HEK293 (cell line): Measurements from ENCODE around the gene MIA2.

ENCODE experiments used
- CTCF ChIA-PET: fragments of 350-600 bp; formaldehyde crosslinking; extraction: SDS; loops from one replicate; lab custom pipeline; 2021; ENCODE audit warnings: antibody characterized with exemption; lab: Yijun Ruan, JAX
- POLR2A ChIA-PET: fragments of 300-600 bp; formaldehyde crosslinking; extraction: SDS; loops from one replicate; lab custom pipeline; 2020; ENCODE audit warnings: antibody characterized with exemption, inconsistent platforms; lab: Yijun Ruan, JAX
- H3K27ac ChIP-seq: fragments of 200-500 bp; sonication (Bioruptor generic); 2 replicates; pipeline ENCODE4 v1.5.1; 2014; ENCODE audit warnings: low read depth, low read length, control low read depth, inconsistent platforms; ENCODE audit errors: extremely low read depth
- H3K36me3 ChIP-seq, 2 experiments: fragments of 200-500 bp in 1 of 2; sonication (Bioruptor generic) in 1 of 2; 1 replicate in 1 of 2; 2 replicates in 1 of 2; pipeline ENCODE4 v1.5.1; 2014 to 2017; ENCODE audit warnings: inconsistent platforms in 2 of 2, low read length in 2 of 2; ENCODE audit not compliant: control insufficient read depth in 2 of 2, insufficient read depth in 1 of 2
- H3K4me1 ChIP-seq: fragments of 200-500 bp; sonication (Bioruptor generic); 2 replicates; pipeline ENCODE4 v1.5.1; 2014; ENCODE audit warnings: mild to moderate bottlenecking, low read length, inconsistent platforms; ENCODE audit not compliant: control insufficient read depth, insufficient read depth
- H3K4me3 ChIP-seq: 2 replicates; pipeline ENCODE4 v1.5.1; 2011; ENCODE audit warnings: low read depth, mild to moderate bottlenecking, control low read depth, low read length, moderate library complexity
- H3K9me3 ChIP-seq: fragments of 200-500 bp; sonication (Bioruptor generic); 2 replicates; pipeline ENCODE4 v1.5.1; 2014; ENCODE audit warnings: low read depth, low read length, inconsistent platforms; ENCODE audit not compliant: control insufficient read depth, insufficient read depth
- KLF1 ChIP-seq: fragments of 450-650 bp; formaldehyde crosslinking; IDR thresholded peaks from 2 replicates; pipeline ENCODE4 v1.5.1; 2016; ENCODE audit warnings: missing biosample characterization, missing genetic modification characterization
- ZNF23 ChIP-seq: fragments of 450-650 bp; formaldehyde crosslinking; IDR thresholded peaks from 2 replicates; pipeline ENCODE4 v1.5.1; 2016; ENCODE audit warnings: missing biosample characterization, missing genetic modification characterization, borderline replicate concordance
- ZNF391 ChIP-seq: fragments of 450-650 bp; formaldehyde crosslinking; IDR thresholded peaks from 2 replicates; pipeline ENCODE4 v1.5.1; 2016; ENCODE audit warnings: low read depth, missing biosample characterization, missing genetic modification characterization, borderline replicate concordance
- ZNF626 ChIP-seq: fragments of 450-650 bp; sonication (Bioruptor Pico); formaldehyde crosslinking; IDR thresholded peaks from 2 replicates; pipeline ENCODE4 v1.5.1; 2018; ENCODE audit warnings: missing biosample characterization, missing genetic modification characterization, inconsistent platforms
- ZNF747 ChIP-seq: fragments of 450-650 bp; formaldehyde crosslinking; IDR thresholded peaks from 2 replicates; pipeline ENCODE4 v1.5.1; 2016; ENCODE audit warnings: missing biosample characterization, missing genetic modification characterization
- ZNF792 ChIP-seq: fragments of 450-650 bp; formaldehyde crosslinking; IDR thresholded peaks from 2 replicates; pipeline ENCODE4 v1.5.1; 2016; ENCODE audit warnings: missing biosample characterization, missing genetic modification characterization
- ZNF843 ChIP-seq: fragments of 450-650 bp; formaldehyde crosslinking; IDR thresholded peaks from 2 replicates; pipeline ENCODE4 v1.5.1; 2016; ENCODE audit warnings: missing biosample characterization, missing genetic modification characterization
- TF ChIP-seq, protein P1 (sequence below): fragments of 450-650 bp; formaldehyde crosslinking; IDR thresholded peaks from 2 replicates; pipeline ENCODE4 v1.5.1; 2016; ENCODE audit warnings: missing biosample characterization, missing genetic modification characterization
- TF ChIP-seq, protein P2 (sequence below): fragments of 450-650 bp; formaldehyde crosslinking; IDR thresholded peaks from 2 replicates; pipeline ENCODE4 v1.5.1; 2017; ENCODE audit warnings: missing biosample characterization, missing genetic modification characterization
- TF ChIP-seq, protein P3 (sequence below): fragments of 450-650 bp; formaldehyde crosslinking; conservative IDR thresholded peaks from 2 replicates; pipeline ENCODE4 v1.5.1; 2016; ENCODE audit warnings: low read depth, missing biosample characterization, missing genetic modification characterization
- TF ChIP-seq, protein P4 (sequence below): fragments of 450-650 bp; formaldehyde crosslinking; IDR thresholded peaks from 2 replicates; pipeline ENCODE4 v1.5.1; 2016; ENCODE audit warnings: missing biosample characterization, missing genetic modification characterization
- TF ChIP-seq, protein P5 (sequence below): fragments of 450-650 bp; formaldehyde crosslinking; IDR thresholded peaks from 2 replicates; pipeline ENCODE4 v1.5.1; 2016; ENCODE audit warnings: missing biosample characterization, missing genetic modification characterization

Gene MIA2

DNA sequence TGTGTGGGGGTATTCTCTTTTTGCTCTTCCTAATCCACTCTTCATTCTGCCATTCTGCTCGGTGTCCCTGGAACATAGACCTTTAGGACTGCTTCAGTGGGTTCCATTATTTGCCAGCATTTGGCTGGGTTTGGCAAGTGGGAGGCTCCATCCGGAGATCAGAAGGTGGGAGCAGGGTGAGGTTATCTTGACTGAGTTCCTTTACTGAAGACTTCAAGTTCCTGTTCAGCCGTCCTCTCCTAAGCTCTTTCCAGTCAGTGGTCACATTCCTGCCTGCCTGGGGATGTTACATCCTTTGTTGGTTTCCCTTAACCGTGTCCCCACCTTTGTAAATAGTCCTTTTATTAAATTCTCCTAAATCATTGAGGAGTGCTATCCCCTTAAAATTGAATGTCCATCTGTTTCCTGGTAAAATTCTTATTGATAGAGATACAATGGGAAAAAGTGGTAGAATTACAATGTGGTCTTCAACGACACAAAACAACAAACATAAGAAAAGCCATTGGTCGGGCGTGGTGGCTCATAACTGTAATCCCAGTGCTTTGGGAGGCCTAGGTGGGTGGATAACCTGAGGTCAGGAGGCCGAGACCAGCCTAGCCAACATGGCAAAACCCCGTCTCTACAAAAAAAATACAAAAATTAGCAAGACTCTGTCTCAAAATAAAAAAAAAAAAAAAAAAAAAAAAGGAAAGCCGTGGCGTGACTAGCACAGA, 5.0 kb upstream of the MIA2 start (continued):
- TF ChIP-seq, protein P1, sequence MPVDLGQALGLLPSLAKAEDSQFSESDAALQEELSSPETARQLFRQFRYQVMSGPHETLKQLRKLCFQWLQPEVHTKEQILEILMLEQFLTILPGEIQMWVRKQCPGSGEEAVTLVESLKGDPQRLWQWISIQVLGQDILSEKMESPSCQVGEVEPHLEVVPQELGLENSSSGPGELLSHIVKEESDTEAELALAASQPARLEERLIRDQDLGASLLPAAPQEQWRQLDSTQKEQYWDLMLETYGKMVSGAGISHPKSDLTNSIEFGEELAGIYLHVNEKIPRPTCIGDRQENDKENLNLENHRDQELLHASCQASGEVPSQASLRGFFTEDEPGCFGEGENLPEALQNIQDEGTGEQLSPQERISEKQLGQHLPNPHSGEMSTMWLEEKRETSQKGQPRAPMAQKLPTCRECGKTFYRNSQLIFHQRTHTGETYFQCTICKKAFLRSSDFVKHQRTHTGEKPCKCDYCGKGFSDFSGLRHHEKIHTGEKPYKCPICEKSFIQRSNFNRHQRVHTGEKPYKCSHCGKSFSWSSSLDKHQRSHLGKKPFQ = no peak
- no peak for TF ChIP-seq ZNF626
- TF ChIP-seq, protein P2, sequence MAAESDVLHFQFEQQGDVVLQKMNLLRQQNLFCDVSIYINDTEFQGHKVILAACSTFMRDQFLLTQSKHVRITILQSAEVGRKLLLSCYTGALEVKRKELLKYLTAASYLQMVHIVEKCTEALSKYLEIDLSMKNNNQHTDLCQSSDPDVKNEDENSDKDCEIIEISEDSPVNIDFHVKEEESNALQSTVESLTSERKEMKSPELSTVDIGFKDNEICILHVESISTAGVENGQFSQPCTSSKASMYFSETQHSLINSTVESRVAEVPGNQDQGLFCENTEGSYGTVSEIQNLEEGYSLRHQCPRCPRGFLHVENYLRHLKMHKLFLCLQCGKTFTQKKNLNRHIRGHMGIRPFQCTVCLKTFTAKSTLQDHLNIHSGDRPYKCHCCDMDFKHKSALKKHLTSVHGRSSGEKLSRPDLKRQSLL (tag by site-specific recombination) = no peak

DNA sequence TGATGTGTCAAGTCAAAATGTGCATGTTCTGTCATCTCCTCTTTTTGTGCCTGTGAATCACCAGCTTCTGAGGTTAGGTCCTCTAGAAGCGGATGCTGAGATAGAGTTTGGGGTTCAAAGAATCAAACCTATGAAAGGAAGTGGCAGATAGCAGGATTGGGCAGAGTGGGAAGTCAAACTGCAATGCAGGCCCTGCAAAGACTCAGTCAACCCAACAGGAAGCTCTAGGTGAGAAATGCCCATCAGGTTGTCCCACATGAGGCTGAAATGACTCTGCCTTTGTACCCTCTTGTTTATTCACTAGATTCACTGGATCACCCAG, 4.5 kb upstream of the MIA2 start:
- TF ChIP-seq ZNF792 (tag by site-specific recombination) = no peak
- TF ChIP-seq KLF1 = no peak
- no peak for TF ChIP-seq ZNF391 (tag by site-specific recombination)
- TF ChIP-seq, protein P3, sequence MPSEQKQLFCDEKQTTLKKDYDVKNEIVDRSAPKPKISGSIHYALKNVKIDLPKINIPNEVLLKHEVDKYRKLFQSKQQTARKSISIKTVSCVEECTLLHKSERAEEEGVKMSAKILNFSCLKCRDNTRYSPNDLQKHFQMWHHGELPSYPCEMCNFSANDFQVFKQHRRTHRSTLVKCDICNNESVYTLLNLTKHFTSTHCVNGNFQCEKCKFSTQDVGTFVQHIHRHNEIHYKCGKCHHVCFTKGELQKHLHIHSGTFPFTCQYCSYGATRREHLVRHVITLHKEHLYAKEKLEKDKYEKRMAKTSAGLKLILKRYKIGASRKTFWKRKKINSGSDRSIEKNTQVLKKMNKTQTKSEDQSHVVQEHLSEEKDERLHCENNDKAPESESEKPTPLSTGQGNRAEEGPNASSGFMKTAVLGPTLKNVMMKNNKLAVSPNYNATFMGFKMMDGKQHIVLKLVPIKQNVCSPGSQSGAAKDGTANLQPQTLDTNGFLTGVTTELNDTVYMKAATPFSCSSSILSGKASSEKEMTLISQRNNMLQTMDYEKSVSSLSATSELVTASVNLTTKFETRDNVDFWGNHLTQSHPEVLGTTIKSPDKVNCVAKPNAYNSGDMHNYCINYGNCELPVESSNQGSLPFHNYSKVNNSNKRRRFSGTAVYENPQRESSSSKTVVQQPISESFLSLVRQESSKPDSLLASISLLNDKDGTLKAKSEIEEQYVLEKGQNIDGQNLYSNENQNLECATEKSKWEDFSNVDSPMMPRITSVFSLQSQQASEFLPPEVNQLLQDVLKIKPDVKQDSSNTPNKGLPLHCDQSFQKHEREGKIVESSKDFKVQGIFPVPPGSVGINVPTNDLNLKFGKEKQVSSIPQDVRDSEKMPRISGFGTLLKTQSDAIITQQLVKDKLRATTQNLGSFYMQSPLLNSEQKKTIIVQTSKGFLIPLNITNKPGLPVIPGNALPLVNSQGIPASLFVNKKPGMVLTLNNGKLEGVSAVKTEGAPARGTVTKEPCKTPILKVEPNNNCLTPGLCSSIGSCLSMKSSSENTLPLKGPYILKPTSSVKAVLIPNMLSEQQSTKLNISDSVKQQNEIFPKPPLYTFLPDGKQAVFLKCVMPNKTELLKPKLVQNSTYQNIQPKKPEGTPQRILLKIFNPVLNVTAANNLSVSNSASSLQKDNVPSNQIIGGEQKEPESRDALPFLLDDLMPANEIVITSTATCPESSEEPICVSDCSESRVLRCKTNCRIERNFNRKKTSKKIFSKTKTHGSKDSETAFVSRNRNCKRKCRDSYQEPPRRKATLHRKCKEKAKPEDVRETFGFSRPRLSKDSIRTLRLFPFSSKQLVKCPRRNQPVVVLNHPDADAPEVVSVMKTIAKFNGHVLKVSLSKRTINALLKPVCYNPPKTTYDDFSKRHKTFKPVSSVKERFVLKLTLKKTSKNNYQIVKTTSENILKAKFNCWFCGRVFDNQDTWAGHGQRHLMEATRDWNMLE (tag by site-specific recombination) = no peak
- TF ChIP-seq ZNF23 = no peak
- TF ChIP-seq ZNF843 (tag by site-specific recombination) = no peak
- TF ChIP-seq ZNF747 (tag by site-specific recombination) = no peak
- Histone ChIP-seq H3K4me1 (no peaks in the 10 kb centered on the region), H3K27ac (no peak overlapping the region), H3K36me3 (no peaks in the 10 kb centered on the region), H3K4me3 (no peak overlapping the region), H3K9me3 (no peaks in the 10 kb centered on the region)
- ChIA-PET CTCF (interaction anchor here (0.5 kb wide), 1 partner anchor 700 kb away, joined by 3 read pairs; no protein-coding TSS in a partner anchor), POLR2A (interaction anchor here (0.6 kb wide), 1 partner anchor 142 kb away, joined by 3 read pairs; no protein-coding TSS in a partner anchor)

DNA sequence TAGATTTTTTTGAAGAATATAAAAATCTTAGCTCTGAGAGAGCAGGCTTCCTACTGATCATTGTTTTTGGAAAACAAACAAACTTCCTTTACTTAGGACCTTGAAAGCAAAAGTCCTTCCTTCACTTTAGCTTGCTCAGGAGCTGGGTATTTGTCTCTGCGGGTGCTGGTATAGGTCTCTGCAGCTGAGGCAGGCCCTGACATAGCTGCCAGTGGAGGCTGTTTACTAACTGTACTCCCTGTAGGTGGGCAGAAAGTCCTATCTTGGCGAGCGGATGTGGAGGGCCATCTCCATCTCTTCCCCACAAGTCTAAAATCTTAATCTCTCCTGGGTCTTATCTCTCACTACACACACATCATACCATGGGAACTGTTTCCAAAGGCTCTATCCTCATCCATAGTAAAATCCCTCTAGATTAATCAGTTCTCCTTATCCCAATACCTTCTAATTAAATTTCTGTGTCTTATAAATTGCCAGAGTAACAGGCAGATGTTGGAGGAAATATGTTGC, 4.1 kb upstream of the MIA2 start:
- TF ChIP-seq, protein P4, sequence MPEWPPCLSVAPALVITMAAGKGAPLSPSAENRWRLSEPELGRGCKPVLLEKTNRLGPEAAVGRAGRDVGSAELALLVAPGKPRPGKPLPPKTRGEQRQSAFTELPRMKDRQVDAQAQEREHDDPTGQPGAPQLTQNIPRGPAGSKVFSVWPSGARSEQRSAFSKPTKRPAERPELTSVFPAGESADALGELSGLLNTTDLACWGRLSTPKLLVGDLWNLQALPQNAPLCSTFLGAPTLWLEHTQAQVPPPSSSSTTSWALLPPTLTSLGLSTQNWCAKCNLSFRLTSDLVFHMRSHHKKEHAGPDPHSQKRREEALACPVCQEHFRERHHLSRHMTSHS (tag by site-specific recombination) = no peak
- TF ChIP-seq, protein P5, sequence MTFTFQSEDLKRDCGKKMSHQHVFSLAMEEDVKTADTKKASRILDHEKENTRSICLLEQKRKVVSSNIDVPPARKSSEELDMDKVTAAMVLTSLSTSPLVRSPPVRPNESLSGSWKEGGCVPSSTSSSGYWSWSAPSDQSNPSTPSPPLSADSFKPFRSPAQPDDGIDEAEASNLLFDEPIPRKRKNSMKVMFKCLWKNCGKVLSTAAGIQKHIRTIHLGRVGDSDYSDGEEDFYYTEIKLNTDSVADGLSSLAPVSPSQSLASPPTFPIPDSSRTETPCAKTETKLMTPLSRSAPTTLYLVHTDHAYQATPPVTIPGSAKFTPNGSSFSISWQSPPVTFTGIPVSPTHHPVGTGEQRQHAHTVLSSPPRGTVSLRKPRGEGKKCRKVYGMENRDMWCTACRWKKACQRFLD = no peak
- no peak for TF ChIP-seq ZNF792 (tag by site-specific recombination)
- ChIA-PET POLR2A (no interaction called here), CTCF (no interaction called here)
- Histone ChIP-seq H3K4me1 (no peaks in the 10 kb centered on the region), H3K4me3 (no peak overlapping the region), H3K36me3 (no peaks in the 10 kb centered on the region), H3K9me3 (no peaks in the 10 kb centered on the region), H3K27ac (no peak overlapping the region)
